Stomach (tissue), 4 donors: ENCODE results near the gene KRTAP5-3.

ENCODE experiments used
- EP300 ChIP-seq: sonication (generic); formaldehyde crosslinking; IDR thresholded peaks from one replicate; pipeline ENCODE4 v1.6.1; 2017; ENCODE audit warnings: antibody characterized with exemption
- TF ChIP-seq, protein P1 (sequence below), 7 experiments: fragments of 450-650 bp in 4 of 7; fragments of 200-600 bp in 3 of 7; sonication (generic) in 3 of 7; IDR thresholded peaks; one replicate each; pipeline ENCODE4 v1.5.1; 2016 to 2019; ENCODE audit warnings: antibody characterized with exemption in 7 of 7, control low read depth in 2 of 7, mild to moderate bottlenecking in 1 of 7

DNA sequence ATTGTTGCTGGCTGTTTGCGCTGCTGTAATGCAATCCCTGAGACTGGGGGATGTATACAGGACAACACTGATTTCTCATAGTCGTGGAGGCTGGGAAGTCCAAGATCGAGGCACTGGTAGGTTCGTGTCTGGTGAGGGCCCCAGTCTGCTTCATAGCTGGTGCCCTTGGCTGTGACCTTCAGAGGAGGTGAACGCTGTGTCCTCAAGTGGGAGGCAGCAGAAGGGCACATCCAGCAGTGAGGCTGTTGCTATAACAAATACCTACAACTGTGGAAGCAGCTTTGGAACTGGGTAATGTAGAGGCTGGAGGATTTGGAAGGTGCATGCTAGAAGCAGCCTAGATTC is 42.6 kb upstream of the KRTAP5-3 start:
- TF ChIP-seq, protein P1, sequence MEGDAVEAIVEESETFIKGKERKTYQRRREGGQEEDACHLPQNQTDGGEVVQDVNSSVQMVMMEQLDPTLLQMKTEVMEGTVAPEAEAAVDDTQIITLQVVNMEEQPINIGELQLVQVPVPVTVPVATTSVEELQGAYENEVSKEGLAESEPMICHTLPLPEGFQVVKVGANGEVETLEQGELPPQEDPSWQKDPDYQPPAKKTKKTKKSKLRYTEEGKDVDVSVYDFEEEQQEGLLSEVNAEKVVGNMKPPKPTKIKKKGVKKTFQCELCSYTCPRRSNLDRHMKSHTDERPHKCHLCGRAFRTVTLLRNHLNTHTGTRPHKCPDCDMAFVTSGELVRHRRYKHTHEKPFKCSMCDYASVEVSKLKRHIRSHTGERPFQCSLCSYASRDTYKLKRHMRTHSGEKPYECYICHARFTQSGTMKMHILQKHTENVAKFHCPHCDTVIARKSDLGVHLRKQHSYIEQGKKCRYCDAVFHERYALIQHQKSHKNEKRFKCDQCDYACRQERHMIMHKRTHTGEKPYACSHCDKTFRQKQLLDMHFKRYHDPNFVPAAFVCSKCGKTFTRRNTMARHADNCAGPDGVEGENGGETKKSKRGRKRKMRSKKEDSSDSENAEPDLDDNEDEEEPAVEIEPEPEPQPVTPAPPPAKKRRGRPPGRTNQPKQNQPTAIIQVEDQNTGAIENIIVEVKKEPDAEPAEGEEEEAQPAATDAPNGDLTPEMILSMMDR (IDR thresholded peaks at IDR 0.05): no peak
- no peak for TF ChIP-seq EP300
